PC-3 (cell line): ENCODE results near the gene COL9A3. TPM values are rescaled to one million over a fixed set of nuclear protein-coding genes. Genes with fewer than 3 reads are reported as not detected.

Experiments used
- ATAC-seq: fragments of 200-7000 bp; cut with Tn5 transposase; 2 replicates; pipeline ENCODE4 v1.9.1; 2020; ENCODE audit warnings: mild to moderate bottlenecking, moderate library complexity
- BruUV-seq: library from RNA; stranded (reverse); fragments of 400-500 nt; replicated peaks from 2 replicates; lab custom pipeline; 2021; lab: Mats Ljungman, UMichigan
- CTCF ChIA-PET: fragments of 300-600 bp; sonication (Branson Sonifier 250); formaldehyde crosslinking; loops from one replicate; lab custom pipeline; 2022; ENCODE audit warnings: antibody characterized with exemption; lab: Charles Lee
- POLR2A ChIA-PET: fragments of 300-600 bp; sonication (Branson Sonifier 250); formaldehyde crosslinking; loops from one replicate; lab custom pipeline; 2022; ENCODE audit warnings: antibody characterized with exemption; ENCODE audit not compliant: unreplicated experiment; lab: Charles Lee
- DNase-seq: peaks from one replicate; pipeline ENCODE4 v3.0.0-alpha.2; 2015
- H2AFZ ChIP-seq: fragments of 300-600 bp; sonication (generic); 2 replicates; pipeline ENCODE4 v1.6.0; 2016; ENCODE audit warnings: antibody characterized with exemption, low read length
- H3F3A ChIP-seq: fragments of 300-600 bp; sonication (generic); one replicate; pipeline ENCODE4 v1.6.0; 2017; ENCODE audit warnings: antibody characterized with exemption, low read length, control low read depth, mild to moderate bottlenecking; ENCODE audit not compliant: unreplicated experiment
- H3K27ac ChIP-seq: fragments of 300-600 bp; sonication (generic); 2 replicates; pipeline ENCODE4 v1.5.1; 2016; ENCODE audit warnings: mild to moderate bottlenecking, low read length
- H3K27me3 ChIP-seq: fragments of 300-600 bp; sonication (generic); 2 replicates; pipeline ENCODE4 v1.6.1; 2016; ENCODE audit warnings: low read length, mixed read lengths
- H3K36me3 ChIP-seq: fragments of 300-600 bp; sonication (generic); 2 replicates; pipeline ENCODE4 v1.6.1; 2016; ENCODE audit warnings: low read depth, mixed run types, low read length, mixed read lengths
- H3K4me1 ChIP-seq: fragments of 300-600 bp; sonication (generic); 2 replicates; pipeline ENCODE4 v1.5.1; 2016; ENCODE audit warnings: low read length; ENCODE audit not compliant: insufficient read depth
- H3K4me2 ChIP-seq: fragments of 300-600 bp; sonication (generic); 2 replicates; pipeline ENCODE4 v1.6.0; 2016; ENCODE audit warnings: low read length
- H3K4me3 ChIP-seq: fragments of 300-600 bp; sonication (generic); 2 replicates; pipeline ENCODE4 v1.5.1; 2016; ENCODE audit warnings: mild to moderate bottlenecking, low read length, mixed read lengths
- H3K79me2 ChIP-seq: fragments of 300-600 bp; sonication (generic); 2 replicates; pipeline ENCODE4 v1.6.1; 2017; ENCODE audit warnings: low read length, mixed read lengths
- H3K9ac ChIP-seq: fragments of 300-600 bp; sonication (generic); 2 replicates; pipeline ENCODE4 v1.6.0; 2016; ENCODE audit warnings: mild to moderate bottlenecking, low read length
- H3K9me2 ChIP-seq: fragments of 300-600 bp; sonication (generic); replicated peaks from 2 replicates; pipeline ENCODE4 v1.6.1; 2016; ENCODE audit warnings: mixed run types, low read length, mixed read lengths
- H3K9me3 ChIP-seq: fragments of 300-600 bp; sonication (generic); 2 replicates; pipeline ENCODE4 v1.6.1; 2016; ENCODE audit warnings: low read length, mixed read lengths
- H4K20me1 ChIP-seq: fragments of 300-600 bp; sonication (generic); 2 replicates; pipeline ENCODE4 v1.6.1; 2016; ENCODE audit warnings: low read length, mixed read lengths
- EZH2 ChIP-seq: fragments of 300-600 bp; sonication (generic); IDR thresholded peaks from one replicate; pipeline ENCODE4 v1.6.1; 2017; ENCODE audit warnings: antibody characterized with exemption, mild to moderate bottlenecking, low read length; ENCODE audit not compliant: unreplicated experiment
- EZH2phosphoT487 ChIP-seq: fragments of 300-600 bp; sonication (generic); IDR thresholded peaks from 2 replicates; pipeline ENCODE4 v1.6.1; 2018; ENCODE audit warnings: mild to moderate bottlenecking, antibody characterized with exemption, low read length, borderline replicate concordance
- intact Hi-C: fragments of 100-400 bp; cut with micrococcal nuclease; formaldehyde crosslinking; loops from 2 replicates; pipeline ENCODE4 v1.9.0; 2023
- total RNA-seq: library from RNA; depleted of rRNA; stranded (reverse); fragments of >200 nt; gene quantifications from 2 replicates; pipeline ENCODE4 v1.2.3, GENCODE V29; 2014
- TF ChIP-seq, protein P1 (sequence below): fragments of 300-600 bp; sonication (generic); conservative IDR thresholded peaks from 2 replicates; pipeline ENCODE4 v1.5.1; 2017; ENCODE audit warnings: antibody characterized with exemption, low read depth, mild to moderate bottlenecking, low read length

The COL9A3 gene
- total RNA-seq, 1 experiment from 2014 or later = 14.3 TPM

DNA sequence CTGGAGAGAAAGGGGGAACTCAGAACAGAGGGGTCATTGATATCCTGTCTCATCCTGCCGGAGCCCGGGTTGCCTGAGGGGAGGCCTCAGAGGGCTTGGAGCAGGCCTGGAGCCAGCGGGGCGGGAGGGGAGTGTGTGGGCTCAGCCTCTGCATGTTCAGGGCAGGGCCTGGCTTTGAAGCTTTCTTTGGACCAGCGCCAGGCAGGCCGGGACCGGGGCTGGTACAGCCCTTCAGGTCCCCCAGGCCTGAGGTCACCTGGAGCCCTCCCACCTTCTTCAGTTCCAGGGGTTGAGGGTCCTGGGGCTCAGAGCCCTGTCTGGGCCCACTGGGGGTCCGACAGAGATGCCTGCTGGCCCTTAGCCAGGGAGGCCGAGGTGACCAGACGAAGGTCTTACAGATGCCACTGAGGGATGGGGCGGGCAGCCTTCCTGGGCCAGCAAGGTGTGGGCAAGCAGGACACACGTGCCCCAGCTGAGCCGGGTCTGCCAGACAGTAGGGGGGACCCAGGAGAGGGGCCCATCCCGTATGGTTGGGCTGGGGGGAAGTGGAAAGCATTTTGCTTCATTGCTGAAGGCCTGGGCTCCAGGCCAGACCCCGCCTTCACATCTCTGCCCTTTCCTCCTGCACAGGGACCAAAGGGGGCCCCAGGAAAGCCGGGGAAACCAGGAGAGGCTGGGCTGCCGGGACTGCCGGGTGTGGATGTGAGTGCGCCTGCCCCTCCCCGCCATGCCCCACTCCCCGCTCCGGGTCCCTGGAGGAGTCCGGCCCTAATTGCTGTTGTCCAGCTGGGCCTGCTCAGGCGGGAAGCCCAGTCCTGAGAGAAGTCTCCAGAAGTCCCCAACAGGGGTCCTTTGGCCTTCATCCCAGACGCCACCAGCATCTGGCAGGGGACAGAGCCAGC, 2.0 kb downstream of the COL9A3 start:
- no TSS peak for BruUV-seq
- TF ChIP-seq, protein P1, sequence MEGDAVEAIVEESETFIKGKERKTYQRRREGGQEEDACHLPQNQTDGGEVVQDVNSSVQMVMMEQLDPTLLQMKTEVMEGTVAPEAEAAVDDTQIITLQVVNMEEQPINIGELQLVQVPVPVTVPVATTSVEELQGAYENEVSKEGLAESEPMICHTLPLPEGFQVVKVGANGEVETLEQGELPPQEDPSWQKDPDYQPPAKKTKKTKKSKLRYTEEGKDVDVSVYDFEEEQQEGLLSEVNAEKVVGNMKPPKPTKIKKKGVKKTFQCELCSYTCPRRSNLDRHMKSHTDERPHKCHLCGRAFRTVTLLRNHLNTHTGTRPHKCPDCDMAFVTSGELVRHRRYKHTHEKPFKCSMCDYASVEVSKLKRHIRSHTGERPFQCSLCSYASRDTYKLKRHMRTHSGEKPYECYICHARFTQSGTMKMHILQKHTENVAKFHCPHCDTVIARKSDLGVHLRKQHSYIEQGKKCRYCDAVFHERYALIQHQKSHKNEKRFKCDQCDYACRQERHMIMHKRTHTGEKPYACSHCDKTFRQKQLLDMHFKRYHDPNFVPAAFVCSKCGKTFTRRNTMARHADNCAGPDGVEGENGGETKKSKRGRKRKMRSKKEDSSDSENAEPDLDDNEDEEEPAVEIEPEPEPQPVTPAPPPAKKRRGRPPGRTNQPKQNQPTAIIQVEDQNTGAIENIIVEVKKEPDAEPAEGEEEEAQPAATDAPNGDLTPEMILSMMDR = no peak
- TF ChIP-seq EZH2 (no peak), EZH2phosphoT487 (no peak)
- H3K27me3 ChIP-seq = peaks cover 19% of the 10 kb centered on the region
- H2AFZ ChIP-seq = no peak overlapping the region
- no peak overlapping the region for H3K9ac ChIP-seq
- DNase-seq (no peak), ATAC-seq (peak; percentile 3; the same call in 1 of the 2 replicates)
- intact Hi-C loops = no loop called here
- H3K36me3 ChIP-seq = no peaks in the 10 kb centered on the region
- H3K4me3 ChIP-seq = no peak overlapping the region
- no peaks in the 10 kb centered on the region for H3K79me2 ChIP-seq
- no peaks in the 10 kb centered on the region for H3F3A ChIP-seq
- H3K4me2 ChIP-seq = 0 out of 2 replicates have a peak overlapping the region, but pooled peaks have one; percentile 3
- CTCF ChIA-PET = no interaction called here
- H4K20me1 ChIP-seq = no peaks in the 10 kb centered on the region
- POLR2A ChIA-PET = no interaction called here
- H3K9me3 ChIP-seq = no peaks in the 10 kb centered on the region
- H3K27ac ChIP-seq = no peak overlapping the region
- peaks cover 33% of the 10 kb centered on the region for H3K4me1 ChIP-seq
- H3K9me2 ChIP-seq = no peaks in the 10 kb centered on the region

DNA sequence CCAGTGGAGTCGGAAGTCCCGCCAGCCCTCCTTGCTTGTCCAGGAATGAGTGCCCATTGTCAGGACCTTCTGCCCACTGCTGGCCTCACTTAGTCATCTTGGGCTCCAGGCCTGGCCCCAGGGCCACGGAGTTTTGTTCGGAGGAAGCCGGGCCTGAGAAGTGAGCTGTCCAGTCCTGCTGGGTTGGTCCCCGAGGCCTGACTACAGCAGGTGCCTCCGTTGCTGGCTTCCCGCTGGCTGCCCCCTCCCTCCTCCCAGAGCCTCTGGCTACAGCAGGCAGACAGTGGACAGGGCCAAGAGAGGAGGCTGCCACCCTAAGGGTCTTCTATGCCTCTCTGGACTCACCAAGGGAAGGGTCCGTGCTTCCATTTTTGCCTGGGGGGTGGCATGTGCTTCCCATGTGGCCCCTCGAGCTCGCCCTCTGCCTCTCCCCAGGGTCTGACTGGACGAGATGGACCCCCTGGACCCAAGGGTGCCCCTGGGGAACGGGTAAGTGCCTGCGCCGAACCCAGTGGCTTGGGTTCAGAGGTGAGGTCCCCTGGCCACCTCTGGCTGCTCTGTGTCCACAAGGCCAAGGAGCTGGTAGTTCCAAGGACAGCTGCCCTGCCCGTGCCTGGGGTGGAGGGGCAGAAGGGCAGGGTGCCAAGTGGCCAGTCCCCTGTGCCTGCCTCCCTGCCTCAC, 2.8 kb downstream of the COL9A3 start:
- Histone ChIP-seq H3K9me3 (no peaks in the 10 kb centered on the region), H4K20me1 (no peaks in the 10 kb centered on the region), H3K27me3 (peaks cover 19% of the 10 kb centered on the region), H3K9me2 (no peaks in the 10 kb centered on the region), H3K36me3 (no peaks in the 10 kb centered on the region), H3K4me2 (no peak overlapping the region), H3K79me2 (no peaks in the 10 kb centered on the region), H3K27ac (no peak overlapping the region), H3K4me3 (no peak overlapping the region), H3K9ac (no peak overlapping the region), H3K4me1 (peaks cover 38% of the 10 kb centered on the region), H2AFZ (no peak overlapping the region), H3F3A (no peaks in the 10 kb centered on the region)
- DNase-seq (peak; percentile 62), ATAC-seq (peak; percentile 38)
- TF ChIP-seq EZH2 (no peak), EZH2phosphoT487 (no peak)
- TF ChIP-seq, protein P1 = no peak
- POLR2A ChIA-PET = no interaction called here
- intact Hi-C loops = loop anchor here (10.0 kb wide), 1 partner anchor 105 kb away; the partner anchor contains the start of gene DIDO1
- BruUV-seq = no TSS peak
- CTCF ChIA-PET = interaction anchor here (0.6 kb wide), 1 partner anchor 247 kb away, joined by 5 read pairs; no protein-coding TSS in a partner anchor
